ENCODE data around the gene VAMP4. TPM values are rescaled to one million over a fixed set of nuclear protein-coding genes. Genes with fewer than 3 reads are reported as not detected.
"Not testable (repeated sequence)": the region's sequence is repeated elsewhere in the genome, so short reads cannot be mapped to it uniquely, and the experiment has no call there.

Gene VAMP4
- total and polyA plus RNA-seq, 7 donors = 4.6 to 11.3 (median 7.6) TPM

DNA sequence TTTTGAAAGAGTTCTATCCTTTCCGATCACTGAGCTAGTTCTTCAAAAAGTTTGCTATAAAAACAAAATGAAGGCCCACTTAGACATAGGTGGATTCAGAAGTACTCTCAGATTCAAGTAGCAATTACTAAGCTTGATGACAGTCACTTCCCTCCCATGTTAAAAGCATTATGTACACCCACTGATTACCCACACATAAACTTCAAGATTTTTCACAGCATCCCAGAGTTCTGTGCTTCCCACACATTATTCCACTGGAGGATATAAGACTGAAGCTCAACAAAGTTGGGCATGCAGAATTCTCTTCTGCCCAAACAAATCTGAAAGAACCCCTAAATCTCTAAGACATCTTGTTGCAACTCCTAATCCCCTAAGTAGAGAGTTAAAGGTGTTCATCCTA, 29.5 kb downstream of the VAMP4 start:
- ATAC-seq (no peak), DNase-seq (no peak)
- TF ChIP-seq, protein P1, sequence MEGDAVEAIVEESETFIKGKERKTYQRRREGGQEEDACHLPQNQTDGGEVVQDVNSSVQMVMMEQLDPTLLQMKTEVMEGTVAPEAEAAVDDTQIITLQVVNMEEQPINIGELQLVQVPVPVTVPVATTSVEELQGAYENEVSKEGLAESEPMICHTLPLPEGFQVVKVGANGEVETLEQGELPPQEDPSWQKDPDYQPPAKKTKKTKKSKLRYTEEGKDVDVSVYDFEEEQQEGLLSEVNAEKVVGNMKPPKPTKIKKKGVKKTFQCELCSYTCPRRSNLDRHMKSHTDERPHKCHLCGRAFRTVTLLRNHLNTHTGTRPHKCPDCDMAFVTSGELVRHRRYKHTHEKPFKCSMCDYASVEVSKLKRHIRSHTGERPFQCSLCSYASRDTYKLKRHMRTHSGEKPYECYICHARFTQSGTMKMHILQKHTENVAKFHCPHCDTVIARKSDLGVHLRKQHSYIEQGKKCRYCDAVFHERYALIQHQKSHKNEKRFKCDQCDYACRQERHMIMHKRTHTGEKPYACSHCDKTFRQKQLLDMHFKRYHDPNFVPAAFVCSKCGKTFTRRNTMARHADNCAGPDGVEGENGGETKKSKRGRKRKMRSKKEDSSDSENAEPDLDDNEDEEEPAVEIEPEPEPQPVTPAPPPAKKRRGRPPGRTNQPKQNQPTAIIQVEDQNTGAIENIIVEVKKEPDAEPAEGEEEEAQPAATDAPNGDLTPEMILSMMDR (IDR thresholded peaks at IDR 0.05) = no peak
- intact Hi-C loops (cut with DNase I) = no loop called here
- no peak overlapping the region for H3K27ac ChIP-seq
- 96 to 98% (median 96%) methylated on average over 1 of the region's 1 CpG for WGBS, 3 donors
- H3K27me3 ChIP-seq (ENCODE audit: insufficient read depth in 3 of 3, low read length in 2 of 3) = no peaks in the 10 kb centered on the region
- peaks cover 0 to 40% of the 10 kb centered on the region in 2 donors for H3K36me3 ChIP-seq (ENCODE audit: insufficient read depth in 1 of 2, low read depth in 1 of 2)
- no peaks in the 10 kb centered on the region for H3K9me3 ChIP-seq
- H3K4me1 ChIP-seq = peaks cover 16% of the 10 kb centered on the region
- H3K4me3 ChIP-seq = no peak overlapping the region

DNA sequence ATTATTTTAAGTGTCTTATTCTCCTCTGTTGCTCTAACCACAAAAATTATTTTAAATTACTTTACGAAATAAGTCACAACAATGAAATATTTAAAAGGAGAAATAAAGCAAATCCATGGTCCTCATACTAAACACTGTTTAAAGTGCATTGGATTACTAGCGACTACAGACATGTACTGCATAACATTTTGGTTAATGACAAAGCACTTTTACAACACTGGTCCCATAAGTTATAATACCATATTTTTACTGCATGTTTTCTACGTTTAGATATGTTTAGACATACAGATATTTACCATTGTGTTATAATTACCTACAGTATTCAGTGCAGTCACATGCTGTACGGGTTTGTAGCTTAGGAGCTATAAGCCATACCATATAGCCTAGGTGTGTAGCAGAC, 30.2 kb downstream of the VAMP4 start:
- Histone ChIP-seq H3K4me3 (no peak overlapping the region), H3K4me1 (peaks cover 10% of the 10 kb centered on the region), H3K27ac (no peak overlapping the region), H3K9me3 (no peaks in the 10 kb centered on the region), H3K27me3 (ENCODE audit: insufficient read depth in 3 of 3, low read length in 2 of 3) (no peaks in the 10 kb centered on the region), H3K36me3 (ENCODE audit: insufficient read depth in 1 of 2, low read depth in 1 of 2) (peaks cover 0 to 46% of the 10 kb centered on the region in 2 donors)
- no peak for ATAC-seq
- no peak for DNase-seq
- WGBS, 3 donors = 91 to 93% (median 92%) methylated on average over 4 of the region's 4 CpGs
- intact Hi-C loops (cut with DNase I) = no loop called here
- TF ChIP-seq, protein P1 (IDR thresholded peaks at IDR 0.05) = no peak

DNA sequence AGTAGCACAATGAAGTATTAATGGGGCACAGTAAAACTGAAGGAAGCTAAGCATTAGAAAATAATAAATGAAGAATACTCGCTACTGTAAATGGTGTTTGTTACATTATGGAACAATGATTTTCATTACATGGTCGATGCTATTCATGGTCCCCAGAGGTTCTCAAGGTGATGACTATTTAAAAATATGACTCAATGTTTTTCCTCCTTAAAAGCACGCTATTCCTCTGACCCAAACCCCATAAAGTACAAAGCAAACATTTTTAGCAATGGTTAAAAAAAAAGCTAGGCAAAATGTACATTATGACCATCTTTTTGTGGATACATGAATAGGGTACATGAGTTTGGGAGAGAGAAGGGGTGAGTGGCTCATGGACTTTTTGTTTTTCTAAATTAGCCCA, 34.3 kb downstream of the VAMP4 start:
- ATAC-seq = no peak
- Histone ChIP-seq H3K4me1 (no peaks in the 10 kb centered on the region), H3K27ac (no peak overlapping the region), H3K9me3 (no peaks in the 10 kb centered on the region), H3K36me3 (ENCODE audit: insufficient read depth in 1 of 2, low read depth in 1 of 2) (peaks cover 0 to 61% of the 10 kb centered on the region in 2 donors), H3K4me3 (no peak overlapping the region), H3K27me3 (ENCODE audit: insufficient read depth in 3 of 3, low read length in 2 of 3) (no peaks in the 10 kb centered on the region)
- intact Hi-C loops (cut with DNase I) = no loop called here
- no peak for DNase-seq
- WGBS, 3 donors = 85 to 90% (median 88%) methylated on average over 3 of the region's 3 CpGs
- TF ChIP-seq, protein P1 (IDR thresholded peaks at IDR 0.05) = no peak

DNA sequence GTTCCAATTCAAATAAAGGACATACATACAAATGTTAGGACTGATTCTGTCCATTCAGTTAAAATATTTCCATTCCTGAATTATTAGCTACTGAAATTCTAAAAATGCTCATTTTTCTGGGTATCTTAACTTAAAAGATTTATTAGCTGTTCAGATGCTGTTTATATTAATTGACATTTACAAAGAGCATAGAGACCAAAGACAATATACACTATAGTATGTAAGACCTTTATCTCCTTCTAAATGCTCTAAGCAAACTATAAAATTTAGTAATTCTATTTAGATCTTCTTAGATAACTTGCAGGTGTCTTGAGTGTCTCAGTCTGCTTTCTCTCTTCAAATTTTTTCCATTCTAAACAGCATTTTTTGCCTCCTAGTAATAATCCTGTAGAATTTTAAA, 39.3 kb downstream of the VAMP4 start:
- H3K4me1 ChIP-seq = no peaks in the 10 kb centered on the region
- no peak for ATAC-seq
- intact Hi-C loops (cut with DNase I) = no loop called here

DNA sequence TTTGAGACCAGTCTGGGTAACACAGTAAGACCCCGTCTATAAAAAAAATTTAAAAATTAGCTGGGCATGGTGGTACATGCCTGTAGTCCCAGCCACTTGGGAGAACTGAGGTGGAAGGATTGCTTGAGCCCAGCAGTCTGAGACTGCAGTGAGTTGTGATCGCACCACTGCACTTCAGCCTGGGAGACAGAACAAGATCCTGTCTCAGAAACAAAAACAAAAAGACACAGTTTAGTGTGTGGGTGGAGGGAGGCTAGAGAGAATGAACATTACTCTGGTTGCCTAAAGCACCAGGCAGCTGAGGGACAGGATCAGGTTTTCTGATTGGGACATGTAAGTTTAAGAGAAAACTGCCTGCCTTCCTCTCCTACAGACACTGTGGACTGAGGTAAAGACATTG, 42.3 kb downstream of the VAMP4 start:
- Histone ChIP-seq H3K27me3 (ENCODE audit: insufficient read depth in 3 of 3, low read length in 2 of 3) (no peaks in the 10 kb centered on the region), H3K36me3 (ENCODE audit: insufficient read depth in 1 of 2, low read depth in 1 of 2) (peaks cover 0 to 39% of the 10 kb centered on the region in 2 donors), H3K27ac (no peak overlapping the region), H3K4me1 (no peaks in the 10 kb centered on the region), H3K4me3 (no peak overlapping the region), H3K9me3 (no peaks in the 10 kb centered on the region)
- intact Hi-C loops (cut with DNase I) = no loop called here
- DNase-seq (no peak), ATAC-seq (no peak)
- 83 to 87% (median 87%) methylated on average over 2 of the region's 2 CpGs for WGBS, 3 donors
- TF ChIP-seq, protein P1 (IDR thresholded peaks at IDR 0.05) = no peak

More for the DNA sequence above, 39.3 kb downstream of the VAMP4 start:
- DNase-seq = no peak
- no peak overlapping the region for H3K4me3 ChIP-seq
- H3K27ac ChIP-seq = no peak overlapping the region
- H3K27me3 ChIP-seq (ENCODE audit: insufficient read depth in 3 of 3, low read length in 2 of 3) = no peaks in the 10 kb centered on the region
- H3K9me3 ChIP-seq = no peaks in the 10 kb centered on the region
- TF ChIP-seq, protein P1 (IDR thresholded peaks at IDR 0.05) = no peak
- peaks cover 0 to 63% of the 10 kb centered on the region in 2 donors for H3K36me3 ChIP-seq (ENCODE audit: insufficient read depth in 1 of 2, low read depth in 1 of 2)

DNA sequence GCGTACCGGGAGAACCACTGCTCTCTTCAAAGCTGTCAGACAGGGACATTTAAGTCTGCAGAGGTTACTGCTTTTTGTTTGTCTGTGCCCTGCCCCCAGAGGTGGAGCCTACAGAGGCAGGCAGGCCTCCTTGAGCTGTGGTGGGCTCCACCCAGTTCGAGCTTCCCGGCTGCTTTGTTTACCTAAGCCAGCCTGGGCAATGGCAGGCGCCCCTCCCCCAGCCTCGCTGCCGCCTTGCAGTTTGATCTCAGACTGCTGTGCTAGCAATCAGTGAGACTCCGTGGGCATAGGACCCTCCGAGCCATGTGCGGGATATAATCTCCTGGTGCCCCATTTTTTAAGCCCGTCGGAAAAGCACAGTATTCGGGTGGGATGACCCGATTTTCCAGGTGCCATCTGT, 46.1 kb downstream of the VAMP4 start:
- WGBS, 3 donors = 90 to 97% (median 95%) methylated on average over 13 to 14 of the region's 14 CpGs
- not testable (repeated sequence) for H3K27ac ChIP-seq

DNA sequence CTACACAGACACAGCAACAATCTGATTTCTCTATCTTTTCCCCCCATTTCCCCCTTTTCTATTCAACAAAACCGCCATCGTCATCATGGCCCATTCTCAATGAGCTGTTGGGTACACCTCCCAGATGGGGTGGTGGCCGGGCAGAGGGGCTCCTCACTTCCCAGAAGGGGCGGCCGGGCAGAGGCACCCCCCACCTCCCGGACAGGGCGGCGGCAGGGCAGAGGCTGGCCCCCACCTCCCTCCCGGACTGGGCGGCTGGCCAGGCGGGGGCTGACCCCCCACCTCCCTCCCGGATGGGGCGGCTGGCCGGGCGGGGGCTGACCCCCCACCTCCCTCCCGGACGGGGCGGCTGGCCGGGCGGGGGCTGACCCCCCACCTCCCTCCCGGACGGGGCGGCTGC, 48.3 kb downstream of the VAMP4 start:
- 96 to 100% (median 97%) methylated on average over 4 to 11 of the region's 23 CpGs for WGBS, 3 donors
- H3K9me3 ChIP-seq; ATAC-seq; H3K36me3 ChIP-seq (ENCODE audit: insufficient read depth in 1 of 2, low read depth in 1 of 2); intact Hi-C loops (cut with DNase I); H3K27me3 ChIP-seq (ENCODE audit: insufficient read depth in 3 of 3, low read length in 2 of 3); DNase-seq; H3K4me3 ChIP-seq; H3K4me1 ChIP-seq; H3K27ac ChIP-seq: not testable (repeated sequence)

More for the DNA sequence above, 46.1 kb downstream of the VAMP4 start:
- ATAC-seq; H3K9me3 ChIP-seq; H3K36me3 ChIP-seq (ENCODE audit: insufficient read depth in 1 of 2, low read depth in 1 of 2); H3K4me3 ChIP-seq; H3K4me1 ChIP-seq; DNase-seq; intact Hi-C loops (cut with DNase I); H3K27me3 ChIP-seq (ENCODE audit: insufficient read depth in 3 of 3, low read length in 2 of 3): not testable (repeated sequence)

Data from psoas muscle (tissue), 8 donors.